Loucy (cell line): Measurements from ENCODE around the gene RRAS2.

ENCODE experiments used
- H2AFZ ChIP-seq: fragments of 200-600 bp; sonication (generic); 2 replicates; pipeline ENCODE4 v1.6.0; 2016; ENCODE audit warnings: antibody characterized with exemption, mild to moderate bottlenecking, low read length, moderate library complexity
- H3F3A ChIP-seq: fragments of 200-600 bp; 2 replicates; pipeline ENCODE4 v1.6.0; 2016; ENCODE audit warnings: antibody characterized with exemption, low read depth, mild to moderate bottlenecking
- H3K27me3 ChIP-seq: fragments of 200-600 bp; sonication (generic); 2 replicates; pipeline ENCODE4 v1.6.1; 2014; ENCODE audit warnings: low read length, mild to moderate bottlenecking; ENCODE audit not compliant: insufficient read depth, poor library complexity, severe bottlenecking
- H3K36me3 ChIP-seq: fragments of 200-600 bp; sonication (generic); 2 replicates; pipeline ENCODE4 v1.6.1; 2016; ENCODE audit warnings: low read length; ENCODE audit not compliant: insufficient read depth
- H3K4me1 ChIP-seq: fragments of 200-600 bp; sonication (generic); 2 replicates; pipeline ENCODE4 v1.5.1; 2014; ENCODE audit warnings: low read length, mild to moderate bottlenecking; ENCODE audit not compliant: insufficient read depth, poor library complexity, severe bottlenecking
- H3K4me2 ChIP-seq: fragments of 200-600 bp; sonication (generic); 2 replicates; pipeline ENCODE4 v1.6.0; 2014; ENCODE audit warnings: antibody characterized with exemption, low read length, low read depth, mild to moderate bottlenecking; ENCODE audit not compliant: poor library complexity, severe bottlenecking
- H3K4me3 ChIP-seq: fragments of 200-600 bp; sonication (generic); 2 replicates; pipeline ENCODE4 v1.5.1; 2014; ENCODE audit warnings: low read length, mild to moderate bottlenecking, mixed read lengths; ENCODE audit not compliant: poor library complexity, severe bottlenecking
- H3K79me2 ChIP-seq: fragments of 200-600 bp; sonication (generic); 2 replicates; pipeline ENCODE4 v1.6.1; 2014; ENCODE audit warnings: low read length; ENCODE audit not compliant: insufficient read depth
- H3K9ac ChIP-seq: fragments of 200-600 bp; sonication (generic); 2 replicates; pipeline ENCODE4 v1.6.0; 2014; ENCODE audit warnings: mild to moderate bottlenecking, low read depth, low read length, moderate library complexity; ENCODE audit not compliant: poor library complexity, severe bottlenecking
- H3K9me2 ChIP-seq: fragments of 200-600 bp; sonication (generic); replicated peaks from 2 replicates; pipeline ENCODE4 v1.6.1; 2016; ENCODE audit warnings: low read depth, low read length, mixed read lengths
- H3K9me3 ChIP-seq: fragments of 200-600 bp; sonication (generic); 2 replicates; pipeline ENCODE4 v1.6.1; 2014; ENCODE audit warnings: mild to moderate bottlenecking, antibody characterized with exemption, low read length, low read depth; ENCODE audit not compliant: insufficient read depth
- H4K20me1 ChIP-seq: fragments of 200-600 bp; sonication (generic); 2 replicates; pipeline ENCODE4 v1.6.0; 2014; ENCODE audit warnings: antibody characterized with exemption, low read length, mild to moderate bottlenecking; ENCODE audit not compliant: insufficient read depth, poor library complexity, severe bottlenecking
- CTCF ChIP-seq: fragments of 200-600 bp; sonication (generic); conservative IDR thresholded peaks from 2 replicates; pipeline ENCODE4 v1.5.1; 2014; ENCODE audit warnings: mild to moderate bottlenecking, antibody characterized with exemption, low read length
- EZH2phosphoT487 ChIP-seq: fragments of 200-600 bp; IDR thresholded peaks from 2 replicates; pipeline ENCODE4 v1.6.1; 2018; ENCODE audit warnings: antibody characterized with exemption, mild to moderate bottlenecking, moderate library complexity, borderline replicate concordance

Gene RRAS2

GRCh38 chr11:14317659-14318325 is 41.2 kb downstream of the RRAS2 start:
- no peak overlapping the region for H3K9ac ChIP-seq
- no peaks in the 10 kb centered on the region for H3K9me3 ChIP-seq
- H3K79me2 ChIP-seq, result no peaks in the 10 kb centered on the region
- no peaks in the 10 kb centered on the region for H3K36me3 ChIP-seq
- no peak overlapping the region for H2AFZ ChIP-seq
- no peaks in the 10 kb centered on the region for H3K9me2 ChIP-seq
- H3K4me3 ChIP-seq, result no peak overlapping the region
- H3K27me3 ChIP-seq, result no peaks in the 10 kb centered on the region
- no peaks in the 10 kb centered on the region for H3F3A ChIP-seq
- H4K20me1 ChIP-seq, result no peaks in the 10 kb centered on the region
- TF ChIP-seq EZH2phosphoT487, result no peak
- TF ChIP-seq CTCF, result no peak
- H3K4me1 ChIP-seq, result peaks cover 10% of the 10 kb centered on the region
- H3K4me2 ChIP-seq, result no peak overlapping the region

GRCh38 chr11:14315130-14315529 is 43.9 kb downstream of the RRAS2 start:
- H3K79me2 ChIP-seq, result no peaks in the 10 kb centered on the region
- no peaks in the 10 kb centered on the region for H3K9me2 ChIP-seq
- H3K4me3 ChIP-seq, result no peak overlapping the region
- H4K20me1 ChIP-seq, result no peaks in the 10 kb centered on the region
- peaks cover 6% of the 10 kb centered on the region for H3K4me1 ChIP-seq
- H3K9ac ChIP-seq, result no peak overlapping the region
- H3K36me3 ChIP-seq, result no peaks in the 10 kb centered on the region
- TF ChIP-seq EZH2phosphoT487 (no peak), CTCF (no peak)
- H2AFZ ChIP-seq, result no peak overlapping the region
- no peaks in the 10 kb centered on the region for H3K27me3 ChIP-seq
- no peak overlapping the region for H3K4me2 ChIP-seq
- H3K9me3 ChIP-seq, result no peaks in the 10 kb centered on the region
- H3F3A ChIP-seq, result no peaks in the 10 kb centered on the region

GRCh38 chr11:14314127-14314526 is 44.9 kb downstream of the RRAS2 start:
- H4K20me1 ChIP-seq, result no peaks in the 10 kb centered on the region
- no peaks in the 10 kb centered on the region for H3K4me1 ChIP-seq
- H3K9me3 ChIP-seq, result no peaks in the 10 kb centered on the region
- H3K79me2 ChIP-seq, result no peaks in the 10 kb centered on the region
- no peak overlapping the region for H3K4me2 ChIP-seq
- H3F3A ChIP-seq, result no peaks in the 10 kb centered on the region
- no peak overlapping the region for H3K4me3 ChIP-seq
- no peaks in the 10 kb centered on the region for H3K27me3 ChIP-seq
- H3K9me2 ChIP-seq, result no peaks in the 10 kb centered on the region
- no peaks in the 10 kb centered on the region for H3K36me3 ChIP-seq
- H2AFZ ChIP-seq, result no peak overlapping the region
- no peak overlapping the region for H3K9ac ChIP-seq
- no peak for TF ChIP-seq EZH2phosphoT487
- TF ChIP-seq CTCF, result no peak
